ENCODE data around the gene DFFB.

DNA sequence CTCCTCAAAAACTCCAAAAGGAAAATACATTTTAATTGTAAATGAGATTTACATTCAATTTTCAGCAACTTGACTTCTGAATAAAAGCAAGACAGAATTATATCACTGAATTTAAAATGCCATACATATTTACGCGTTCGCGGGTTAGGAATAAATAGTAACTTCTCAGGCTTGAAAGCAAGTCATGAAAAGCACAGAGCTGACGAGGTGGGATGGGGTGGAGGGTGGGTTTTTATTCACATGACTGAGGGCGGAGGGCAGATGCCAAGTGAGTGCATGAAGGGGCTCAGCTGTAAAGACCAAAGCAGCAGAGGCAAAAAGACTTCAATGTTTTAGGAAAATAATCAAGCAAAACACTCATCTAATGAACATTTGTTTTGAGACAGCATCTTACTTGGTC is 6.0 kb upstream of the DFFB start:
- TF ChIP-seq, protein P1, sequence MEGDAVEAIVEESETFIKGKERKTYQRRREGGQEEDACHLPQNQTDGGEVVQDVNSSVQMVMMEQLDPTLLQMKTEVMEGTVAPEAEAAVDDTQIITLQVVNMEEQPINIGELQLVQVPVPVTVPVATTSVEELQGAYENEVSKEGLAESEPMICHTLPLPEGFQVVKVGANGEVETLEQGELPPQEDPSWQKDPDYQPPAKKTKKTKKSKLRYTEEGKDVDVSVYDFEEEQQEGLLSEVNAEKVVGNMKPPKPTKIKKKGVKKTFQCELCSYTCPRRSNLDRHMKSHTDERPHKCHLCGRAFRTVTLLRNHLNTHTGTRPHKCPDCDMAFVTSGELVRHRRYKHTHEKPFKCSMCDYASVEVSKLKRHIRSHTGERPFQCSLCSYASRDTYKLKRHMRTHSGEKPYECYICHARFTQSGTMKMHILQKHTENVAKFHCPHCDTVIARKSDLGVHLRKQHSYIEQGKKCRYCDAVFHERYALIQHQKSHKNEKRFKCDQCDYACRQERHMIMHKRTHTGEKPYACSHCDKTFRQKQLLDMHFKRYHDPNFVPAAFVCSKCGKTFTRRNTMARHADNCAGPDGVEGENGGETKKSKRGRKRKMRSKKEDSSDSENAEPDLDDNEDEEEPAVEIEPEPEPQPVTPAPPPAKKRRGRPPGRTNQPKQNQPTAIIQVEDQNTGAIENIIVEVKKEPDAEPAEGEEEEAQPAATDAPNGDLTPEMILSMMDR (IDR thresholded peaks at IDR 0.05 in 4 of 5, conservative IDR thresholded peaks at IDR 0.05 in 1 of 5) = no peak
- no peak for TF ChIP-seq POLR2A (IDR thresholded peaks at IDR 0.05)
